ENCODE data around the gene LEO1. TPM values are rescaled to one million over a fixed set of nuclear protein-coding genes. Genes with fewer than 3 reads are reported as not detected.

Gene LEO1
- total RNA-seq, result 36.3 and 36.5 TPM in 2 replicates

GRCh38 chr15:51971375-51972133 is at the start of gene LEO1:
Gene LEO1 (minus strand): TSS chr15:51971778. CDS start chr15:51971745, 33 bp downstream.
- Mint-ChIP-seq H3K9me3 (peaks cover 5% of the 10 kb centered on the region), H3K27ac (peak within 1 kb of the TSS; percentile 92), H3K4me1 (ENCODE audit: low read depth) (peaks cover 22% of the 10 kb centered on the region), H3K36me3 (ENCODE audit: low read depth) (peaks cover 8% of the 10 kb centered on the region), H3K4me3 (peak within 1 kb of the TSS; percentile 98), H3K27me3 (ENCODE audit: insufficient read depth) (peaks cover 1% of the 10 kb centered on the region)
- intact Hi-C loops (cut with micrococcal nuclease), result loop anchor here (1.0 kb wide), 4 partner anchors 11 to 208 kb away; partner anchors contain the start of genes MAPK6 and TMOD3
- DNase-seq (ENCODE audit: low spot score), result peak; percentile 88

- intact Hi-C loops (cut with micrococcal nuclease), result loop anchor here (1.0 to 5.0 kb wide), 6 partner anchors 8 to 538 kb away; no protein-coding TSS in a partner anchor
- Mint-ChIP-seq H3K27me3 (ENCODE audit: insufficient read depth) (peaks cover 7% of the 10 kb centered on the region), H3K4me3 (peak overlapping the region; percentile 90), H3K4me1 (ENCODE audit: low read depth) (peaks cover 41% of the 10 kb centered on the region), H3K9me3 (no peaks in the 10 kb centered on the region), H3K36me3 (ENCODE audit: low read depth) (peaks cover 3% of the 10 kb centered on the region), H3K27ac (peak overlapping the region; percentile 93)
- peak; percentile 48 for DNase-seq (ENCODE audit: low spot score)
These were observed 49.6 kb upstream of the LEO1 start for GRCh38 chr15:52021128-52021671.

GRCh38 chr15:52020221-52021085 is 48.9 kb upstream of the LEO1 start:
- Mint-ChIP-seq H3K4me3 (peak overlapping the region; percentile 90), H3K9me3 (no peaks in the 10 kb centered on the region), H3K4me1 (ENCODE audit: low read depth) (peaks cover 41% of the 10 kb centered on the region), H3K27ac (peak overlapping the region; percentile 93), H3K36me3 (ENCODE audit: low read depth) (peaks cover 3% of the 10 kb centered on the region), H3K27me3 (ENCODE audit: insufficient read depth) (peaks cover 7% of the 10 kb centered on the region)
- DNase-seq (ENCODE audit: low spot score), result no peak
- intact Hi-C loops (cut with micrococcal nuclease), result loop anchor here (1.0 to 5.0 kb wide), 6 partner anchors 7 to 539 kb away; no protein-coding TSS in a partner anchor

- H3K27me3 Mint-ChIP-seq (ENCODE audit: insufficient read depth), result peaks cover 7% of the 10 kb centered on the region
- peak overlapping the region; percentile 99 for H3K27ac Mint-ChIP-seq
- H3K36me3 Mint-ChIP-seq (ENCODE audit: low read depth), result peaks cover 3% of the 10 kb centered on the region
- DNase-seq (ENCODE audit: low spot score), result peak; percentile 65
- H3K4me1 Mint-ChIP-seq (ENCODE audit: low read depth), result peaks cover 41% of the 10 kb centered on the region
- peak overlapping the region; percentile 98 for H3K4me3 Mint-ChIP-seq
- H3K9me3 Mint-ChIP-seq, result no peaks in the 10 kb centered on the region
- intact Hi-C loops (cut with micrococcal nuclease), result loop anchor here (1.0 to 5.0 kb wide), 2 partner anchors 48 to 58 kb away; partner anchors contain the start of gene LEO1
These were observed 48.0 kb upstream of the LEO1 start for GRCh38 chr15:52019394-52020220.

DNA sequence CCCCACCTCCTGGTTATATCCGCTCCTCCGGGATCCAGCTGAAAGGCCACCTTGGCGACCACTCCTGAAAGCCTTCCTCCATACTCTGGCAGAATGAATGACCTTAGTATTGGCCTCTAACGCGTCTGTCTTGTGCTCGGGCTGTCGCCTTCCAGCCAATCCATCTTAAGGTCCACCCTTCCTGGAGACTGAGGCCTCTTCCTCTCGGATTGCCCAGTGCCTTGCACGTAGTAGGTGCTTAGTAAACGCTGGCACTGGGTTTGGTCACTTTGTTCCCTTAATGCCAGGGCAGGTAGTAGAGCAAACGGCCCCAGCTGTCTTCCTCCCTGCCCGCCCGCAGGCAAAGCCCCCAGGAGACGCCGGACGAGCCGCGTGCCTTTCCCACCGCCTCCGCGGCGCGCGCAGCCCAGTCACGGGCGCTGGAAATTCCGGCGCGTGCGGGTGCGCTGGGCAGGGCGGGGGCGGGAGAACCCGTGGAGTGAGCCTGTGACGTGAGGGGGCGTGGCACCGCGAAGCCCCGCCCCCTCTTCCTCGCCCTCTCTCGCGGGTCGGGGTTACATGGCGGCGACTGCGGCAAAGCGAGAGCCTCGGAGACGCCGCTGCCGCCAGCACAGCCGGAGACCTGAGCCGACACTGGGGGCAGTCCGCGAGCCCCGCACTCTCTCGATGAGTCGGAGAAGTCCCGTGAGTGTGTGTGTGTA is 47.3 kb upstream of the LEO1 start, which contains the start of gene MAPK6:
Gene MAPK6 (plus strand): TSS at position 527 of the 701 bp plus-strand sequence. CDS start 27,242 bp downstream, outside the sequence.
- Mint-ChIP-seq H3K27me3 (ENCODE audit: insufficient read depth) (peaks cover 7% of the 10 kb centered on the region), H3K4me3 (peak within 1 kb of the TSS; percentile 98), H3K36me3 (ENCODE audit: low read depth) (peaks cover 3% of the 10 kb centered on the region), H3K9me3 (no peaks in the 10 kb centered on the region), H3K27ac (peak within 1 kb of the TSS; percentile 99), H3K4me1 (ENCODE audit: low read depth) (peaks cover 46% of the 10 kb centered on the region)
- intact Hi-C loops (cut with micrococcal nuclease), result loop anchor here (1.0 kb wide), 1 partner anchor 48 kb away; the partner anchor contains the start of gene LEO1
- DNase-seq (ENCODE audit: low spot score), result peak; percentile 91

DNA sequence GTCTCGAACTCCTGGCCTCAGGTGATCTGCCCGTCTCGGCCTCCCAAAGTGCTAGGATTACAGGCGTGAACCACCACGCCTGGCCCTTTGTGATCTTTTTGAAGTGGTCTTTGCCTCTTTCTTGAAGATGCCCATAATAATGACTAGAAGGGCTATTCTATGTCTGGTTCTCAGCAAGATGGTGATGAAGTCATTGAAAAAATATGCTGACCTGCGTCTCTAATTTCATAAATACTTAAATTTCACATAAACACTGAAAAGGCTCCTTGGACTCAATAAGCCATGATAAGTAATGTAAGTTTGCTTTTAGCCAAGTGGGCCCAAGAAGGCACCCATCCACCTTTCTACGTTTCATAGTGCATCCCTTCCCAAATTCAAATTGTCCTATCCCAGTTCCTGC is 46.7 kb upstream of the LEO1 start:
- H3K27me3 Mint-ChIP-seq (ENCODE audit: insufficient read depth), result peaks cover 7% of the 10 kb centered on the region
- peaks cover 48% of the 10 kb centered on the region for H3K4me1 Mint-ChIP-seq (ENCODE audit: low read depth)
- H3K4me3 Mint-ChIP-seq, result peak overlapping the region; percentile 98
- peaks cover 3% of the 10 kb centered on the region for H3K36me3 Mint-ChIP-seq (ENCODE audit: low read depth)
- no peaks in the 10 kb centered on the region for H3K9me3 Mint-ChIP-seq
- DNase-seq (ENCODE audit: low spot score), result no peak
- intact Hi-C loops (cut with micrococcal nuclease), result no loop called here
- H3K27ac Mint-ChIP-seq, result peak overlapping the region; percentile 99

GRCh38 chr15:52016316-52016715 is 44.7 kb upstream of the LEO1 start:
- no peaks in the 10 kb centered on the region for H3K9me3 Mint-ChIP-seq
- H3K36me3 Mint-ChIP-seq (ENCODE audit: low read depth), result peaks cover 3% of the 10 kb centered on the region
- no peak overlapping the region for H3K27ac Mint-ChIP-seq
- no peak for DNase-seq (ENCODE audit: low spot score)
- peaks cover 7% of the 10 kb centered on the region for H3K27me3 Mint-ChIP-seq (ENCODE audit: insufficient read depth)
- no peak overlapping the region for H3K4me3 Mint-ChIP-seq
- intact Hi-C loops (cut with micrococcal nuclease), result no loop called here
- H3K4me1 Mint-ChIP-seq (ENCODE audit: low read depth), result peaks cover 58% of the 10 kb centered on the region

GRCh38 chr15:52014616-52015015 is 43.0 kb upstream of the LEO1 start:
- H3K27me3 Mint-ChIP-seq (ENCODE audit: insufficient read depth), result peaks cover 7% of the 10 kb centered on the region
- peaks cover 2% of the 10 kb centered on the region for H3K36me3 Mint-ChIP-seq (ENCODE audit: low read depth)
- no peak overlapping the region for H3K27ac Mint-ChIP-seq
- H3K9me3 Mint-ChIP-seq, result no peaks in the 10 kb centered on the region
- no peak for DNase-seq (ENCODE audit: low spot score)
- peaks cover 52% of the 10 kb centered on the region for H3K4me1 Mint-ChIP-seq (ENCODE audit: low read depth)
- intact Hi-C loops (cut with micrococcal nuclease), result loop anchor here (5.0 kb wide), 3 partner anchors 163 to 277 kb away; partner anchors contain the start of gene LYSMD2
- H3K4me3 Mint-ChIP-seq, result no peak overlapping the region

GRCh38 chr15:52013151-52013791 is 41.7 kb upstream of the LEO1 start:
- Mint-ChIP-seq H3K4me1 (ENCODE audit: low read depth) (peaks cover 56% of the 10 kb centered on the region), H3K27ac (peak overlapping the region; percentile 87), H3K9me3 (no peaks in the 10 kb centered on the region), H3K4me3 (no peak overlapping the region), H3K36me3 (ENCODE audit: low read depth) (peaks cover 2% of the 10 kb centered on the region), H3K27me3 (ENCODE audit: insufficient read depth) (peaks cover 7% of the 10 kb centered on the region)
- intact Hi-C loops (cut with micrococcal nuclease), result loop anchor here (1.0 to 5.0 kb wide), 5 partner anchors 8 to 276 kb away; partner anchors contain the start of gene LYSMD2
- no peak for DNase-seq (ENCODE audit: low spot score)

DNA sequence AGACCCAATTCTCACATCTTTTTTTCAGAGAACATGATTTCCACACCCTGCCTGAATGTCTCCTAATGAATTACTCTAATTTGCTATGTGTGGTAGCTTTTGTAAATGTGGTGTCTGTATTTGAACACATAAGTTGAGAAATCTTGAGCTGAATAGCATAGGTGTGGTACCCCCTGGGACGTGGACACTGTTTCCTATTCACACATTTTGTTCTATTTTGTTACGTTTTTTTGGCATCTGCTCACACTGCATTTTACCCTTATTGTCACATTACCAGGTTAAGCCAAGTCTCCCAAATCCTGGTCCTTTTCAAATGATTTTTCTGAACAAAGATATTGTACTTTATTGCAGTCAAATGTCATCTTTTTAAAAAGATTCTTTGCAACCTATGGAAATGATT is 40.6 kb upstream of the LEO1 start:
- no peaks in the 10 kb centered on the region for H3K9me3 Mint-ChIP-seq
- H3K36me3 Mint-ChIP-seq (ENCODE audit: low read depth), result peaks cover 2% of the 10 kb centered on the region
- intact Hi-C loops (cut with micrococcal nuclease), result loop anchor here (5.0 kb wide), 3 partner anchors 165 to 275 kb away; partner anchors contain the start of gene LYSMD2
- H3K4me1 Mint-ChIP-seq (ENCODE audit: low read depth), result peaks cover 57% of the 10 kb centered on the region
- no peak overlapping the region for H3K4me3 Mint-ChIP-seq
- DNase-seq (ENCODE audit: low spot score), result no peak
- no peak overlapping the region for H3K27ac Mint-ChIP-seq
- peaks cover 3% of the 10 kb centered on the region for H3K27me3 Mint-ChIP-seq (ENCODE audit: insufficient read depth)

- H3K36me3 Mint-ChIP-seq (ENCODE audit: low read depth), result peaks cover 2% of the 10 kb centered on the region
- no peak overlapping the region for H3K4me3 Mint-ChIP-seq
- peaks cover 58% of the 10 kb centered on the region for H3K4me1 Mint-ChIP-seq (ENCODE audit: low read depth)
- no peak overlapping the region for H3K27ac Mint-ChIP-seq
- DNase-seq (ENCODE audit: low spot score), result no peak
- H3K9me3 Mint-ChIP-seq, result no peaks in the 10 kb centered on the region
- intact Hi-C loops (cut with micrococcal nuclease), result loop anchor here (5.0 kb wide), 3 partner anchors 166 to 274 kb away; partner anchors contain the start of gene LYSMD2
- no peaks in the 10 kb centered on the region for H3K27me3 Mint-ChIP-seq (ENCODE audit: insufficient read depth)
These were observed 40.1 kb upstream of the LEO1 start for GRCh38 chr15:52011711-52012144.

Measured in activated T-helper 1 cell treated with anti-CD3 and anti-CD28 coated beads, Interleukin-12 subunit alpha, Interleukin-12 subunit beta, Interleukin-2, Interleukin-4 antibody, amounts not matched to agents 30 ng/mL and 10 ng/mL and 1 ng/mL, durations not matched to agents 14 hours and 24 hours and 36 hours (primary cell).